Activated CD8-positive, alpha-beta memory T cell treated with anti-CD3 and anti-CD28 coated beads, Interleukin-2, amount 50 U/mL, for 1 hour (primary cell): Measurements from ENCODE around the gene ANKRD6.
A peak's percentile ranks its signal among the peaks of the same experiment; 100 is the strongest.
"Not testable (repeated sequence)": the region's sequence is repeated elsewhere in the genome, so short reads cannot be mapped to it uniquely, and the experiment has no call there.

Source experiments
- DNase-seq: peaks from one replicate; pipeline ENCODE4 v3.0.0-alpha.2; 2020; ENCODE audit errors: extremely low read depth

The ANKRD6 gene

DNA sequence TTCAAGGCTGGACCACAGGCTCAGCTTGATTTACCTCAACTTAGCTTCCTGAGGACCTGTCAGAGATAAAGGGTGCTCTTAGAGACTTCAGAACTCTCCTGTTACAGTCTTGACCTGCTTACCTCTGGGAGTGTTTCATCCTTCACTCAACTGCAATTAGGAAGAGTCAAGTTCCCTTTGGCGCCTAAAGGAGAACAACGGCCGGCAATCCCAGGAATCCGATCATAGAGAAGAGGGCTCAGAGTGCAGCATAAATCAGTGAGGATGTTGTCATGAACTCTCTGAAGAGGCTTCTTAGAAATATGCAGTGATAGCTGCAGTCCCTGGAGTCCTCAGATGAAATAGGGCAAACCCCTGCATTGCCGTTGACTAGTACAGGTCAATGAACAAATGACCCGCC is 169.2 kb downstream of the ANKRD6 start:
- no peak for DNase-seq

DNA sequence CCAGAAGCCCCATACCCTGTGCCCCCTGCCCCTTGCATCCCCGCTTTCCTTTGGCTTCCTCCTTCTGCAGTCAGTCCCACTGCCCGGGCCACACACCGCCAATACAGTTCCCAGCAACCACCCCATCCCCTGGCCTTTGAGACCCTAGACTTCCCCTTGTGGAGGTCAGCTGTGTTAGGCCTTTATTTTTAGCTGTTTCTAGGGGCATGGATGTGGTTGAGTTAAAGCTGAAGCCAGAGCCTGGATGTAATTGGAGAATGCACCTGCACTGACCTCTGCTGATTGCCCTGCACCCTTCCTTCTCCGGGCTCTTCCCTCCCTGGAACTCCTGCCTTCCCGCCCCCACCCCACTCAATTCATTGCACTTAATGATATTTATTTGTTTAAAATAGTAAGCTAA is 171.7 kb downstream of the ANKRD6 start:
- no peak for DNase-seq

DNA sequence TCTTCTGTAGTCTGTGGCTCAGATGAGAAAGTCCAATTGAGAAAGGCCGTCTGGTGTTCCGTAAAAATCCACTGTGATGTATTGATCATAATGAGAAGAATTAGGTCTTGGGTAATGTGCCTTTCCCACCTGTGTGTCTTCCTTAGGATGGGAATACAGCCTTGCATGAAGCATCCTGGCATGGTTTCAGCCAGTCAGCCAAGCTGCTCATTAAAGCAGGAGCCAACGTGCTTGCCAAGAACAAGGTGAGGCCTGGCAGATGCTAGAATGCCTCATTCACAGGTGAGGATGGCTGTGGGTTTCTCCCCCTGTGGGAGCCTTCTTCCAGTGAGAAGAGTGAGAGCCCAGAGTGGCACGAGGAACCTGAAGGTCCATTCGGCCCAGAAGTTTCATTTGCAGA is 172.9 kb downstream of the ANKRD6 start:
- DNase-seq = no peak

DNA sequence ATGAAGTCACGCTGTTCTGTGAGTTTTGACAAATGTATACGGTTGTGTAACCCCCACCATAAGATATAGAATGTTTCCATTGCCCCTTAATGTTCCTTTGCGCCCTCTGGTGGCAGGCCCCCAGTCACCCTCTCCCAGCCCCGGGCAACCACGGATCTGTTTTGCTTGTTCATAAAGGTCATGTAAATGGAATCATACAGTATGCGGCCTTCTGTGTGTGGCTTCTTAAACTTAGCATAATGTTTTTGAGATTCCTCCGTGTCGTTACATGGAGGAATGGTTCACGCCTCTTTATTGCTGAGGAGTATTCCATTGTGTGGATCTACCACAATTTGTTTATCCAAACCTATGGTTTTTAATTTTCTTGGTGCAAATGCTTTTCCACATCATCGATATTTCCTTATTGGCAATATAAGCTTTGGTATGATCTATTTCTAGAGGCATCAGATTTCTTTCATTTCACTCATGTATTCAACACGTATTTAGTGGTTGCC is 177.2 kb downstream of the ANKRD6 start:
- DNase-seq = peak; percentile 55

DNA sequence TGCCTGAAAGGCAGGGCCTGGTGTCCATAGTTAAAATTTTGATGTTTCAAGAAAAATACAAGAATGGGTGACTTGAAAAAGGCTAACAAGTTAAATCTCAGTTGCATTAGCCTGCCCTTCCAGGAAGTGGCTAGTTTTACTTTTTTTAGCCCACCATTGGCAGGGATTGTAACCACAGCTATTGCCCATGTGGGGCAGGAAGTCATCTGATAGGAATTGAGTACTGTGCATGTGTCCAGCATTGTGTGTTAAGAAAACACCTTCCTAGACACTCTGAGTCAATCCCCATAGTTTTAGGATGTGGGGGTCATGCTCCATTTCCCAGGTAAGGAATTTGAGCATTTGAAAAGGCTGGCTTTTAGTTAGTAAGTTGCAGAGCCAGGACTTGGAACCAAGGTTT is 178.7 kb downstream of the ANKRD6 start:
- DNase-seq = no peak

DNA sequence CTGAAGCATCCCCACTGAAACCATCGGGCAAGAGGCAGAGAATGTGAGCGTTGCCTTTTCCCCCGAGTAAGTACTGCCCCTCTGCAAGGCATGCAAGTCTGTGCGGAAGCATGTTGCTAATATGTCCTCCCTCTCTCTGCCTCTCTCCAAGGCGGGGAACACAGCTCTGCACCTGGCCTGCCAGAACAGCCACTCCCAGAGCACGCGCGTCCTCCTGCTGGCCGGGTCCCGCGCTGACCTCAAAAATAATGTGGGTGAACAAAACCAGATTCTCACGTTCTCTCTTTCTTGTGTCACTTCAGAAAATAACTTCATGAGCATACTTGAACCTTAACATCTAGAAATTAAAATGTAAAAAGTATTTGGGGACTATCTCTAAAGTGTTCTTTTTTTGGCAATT is 179.2 kb downstream of the ANKRD6 start:
- DNase-seq = no peak

DNA sequence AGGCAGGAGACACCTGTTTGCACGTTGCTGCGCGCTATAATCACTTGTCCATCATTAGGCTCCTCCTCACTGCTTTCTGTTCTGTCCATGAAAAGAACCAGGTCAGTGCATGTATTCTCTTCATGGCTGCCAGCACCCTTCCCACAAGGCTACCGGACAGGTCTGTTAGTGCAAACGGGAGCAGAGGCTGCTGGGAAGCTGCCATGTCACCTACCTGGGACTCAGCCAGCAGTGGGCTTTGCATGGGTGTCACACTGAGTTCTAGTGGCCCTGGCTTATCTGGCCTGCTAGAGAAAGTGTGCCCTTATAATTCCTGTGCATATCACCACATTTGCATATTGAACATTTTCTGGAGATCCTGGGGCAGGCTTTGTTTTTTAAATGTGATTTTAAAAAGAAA is 180.8 kb downstream of the ANKRD6 start:
- no peak for DNase-seq

DNA sequence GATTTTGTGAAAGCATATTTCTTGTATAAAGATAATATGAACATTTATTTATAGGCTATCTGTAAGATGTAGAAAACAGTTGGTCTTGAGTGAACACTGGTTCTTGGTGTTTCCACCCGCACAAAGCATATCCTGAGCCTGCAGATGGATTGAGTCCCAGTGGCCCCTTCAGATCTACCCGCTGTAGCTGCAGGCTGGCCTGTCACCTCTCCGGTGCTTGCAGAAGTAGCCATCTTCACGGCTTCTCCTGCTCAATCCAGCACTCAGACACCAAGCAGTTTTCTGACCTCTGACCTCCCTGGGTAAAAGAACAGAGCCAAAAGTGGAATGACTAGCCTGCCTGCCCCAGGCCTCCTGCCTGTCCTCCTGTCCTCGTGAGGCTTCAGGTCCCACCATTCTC is 182.9 kb downstream of the ANKRD6 start:
- no peak for DNase-seq

DNA sequence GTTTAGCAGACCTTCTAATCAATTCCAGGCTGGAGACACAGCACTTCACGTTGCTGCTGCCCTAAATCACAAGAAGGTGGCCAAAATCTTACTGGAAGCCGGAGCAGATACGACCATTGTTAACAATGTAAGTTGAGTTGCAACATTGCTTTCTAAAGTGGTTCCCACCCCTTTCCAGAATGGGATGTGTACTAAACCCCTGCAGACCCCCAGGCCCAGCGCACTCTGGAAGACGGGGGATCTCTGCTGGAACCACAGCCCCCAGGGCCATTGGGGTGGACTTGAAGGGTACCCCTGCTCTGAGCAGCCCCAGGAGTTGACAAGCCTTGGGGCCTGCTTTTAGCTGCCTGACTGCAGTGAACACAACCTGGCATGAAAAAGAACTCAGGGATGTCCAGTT is 183.6 kb downstream of the ANKRD6 start:
- no peak for DNase-seq

DNA sequence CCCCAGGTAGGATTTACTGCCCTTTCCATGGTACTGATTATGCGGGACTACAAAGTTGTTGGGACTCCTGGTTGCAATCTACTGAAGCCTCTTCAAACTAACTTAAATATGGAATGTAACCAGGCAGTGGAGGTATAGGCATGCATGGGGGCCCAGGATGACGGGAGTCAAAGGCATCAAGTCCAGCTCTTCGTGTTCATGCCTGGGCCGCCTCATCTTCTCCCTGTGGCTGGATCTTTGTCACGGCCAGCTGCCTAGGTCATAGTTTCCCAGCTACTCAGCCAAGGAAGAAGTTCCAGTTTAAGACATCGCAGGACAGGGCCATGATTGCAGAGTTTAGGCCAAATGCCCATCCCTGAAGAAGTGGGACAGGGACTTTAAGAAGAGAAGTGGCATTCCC is 185.1 kb downstream of the ANKRD6 start:
- DNase-seq = no peak

DNA sequence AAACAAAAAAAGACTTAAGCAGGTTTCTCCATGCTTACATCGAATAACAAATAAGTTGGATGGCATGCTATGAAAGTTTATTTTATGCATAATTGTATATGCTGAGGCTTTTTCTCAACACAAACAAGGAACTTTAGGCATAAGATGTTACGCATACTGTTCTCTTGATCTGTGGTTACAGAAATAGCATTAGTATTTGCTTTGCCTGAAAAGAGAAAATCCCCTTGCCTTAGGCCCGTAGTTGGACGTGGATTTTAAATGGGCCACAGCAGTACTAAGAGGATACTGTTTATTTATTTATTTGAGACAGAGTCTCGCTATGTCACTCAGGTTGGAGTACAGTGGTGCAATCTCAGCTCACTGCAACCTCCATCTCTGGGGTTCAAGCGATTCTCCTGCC is 186.6 kb downstream of the ANKRD6 start:
- DNase-seq = no peak

DNA sequence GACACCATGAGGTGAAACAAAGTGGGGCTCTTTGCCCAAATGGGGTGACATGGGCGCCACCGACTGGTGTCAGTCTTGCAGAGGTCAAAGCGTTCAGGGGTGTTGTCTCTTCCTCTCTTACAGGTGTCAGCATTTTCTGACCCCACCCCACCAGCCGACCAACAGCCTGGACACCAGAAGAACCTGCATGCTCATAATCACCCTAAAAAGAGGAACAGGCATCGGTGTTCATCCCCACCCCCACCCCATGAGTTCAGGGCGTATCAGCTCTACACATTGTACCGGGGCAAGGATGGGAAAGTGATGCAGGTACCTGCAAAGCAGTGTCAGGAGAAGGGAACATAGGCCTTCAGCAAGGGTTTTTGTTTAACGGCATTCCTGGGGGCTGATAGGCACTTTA is 190.8 kb downstream of the ANKRD6 start:
- no peak for DNase-seq

DNA sequence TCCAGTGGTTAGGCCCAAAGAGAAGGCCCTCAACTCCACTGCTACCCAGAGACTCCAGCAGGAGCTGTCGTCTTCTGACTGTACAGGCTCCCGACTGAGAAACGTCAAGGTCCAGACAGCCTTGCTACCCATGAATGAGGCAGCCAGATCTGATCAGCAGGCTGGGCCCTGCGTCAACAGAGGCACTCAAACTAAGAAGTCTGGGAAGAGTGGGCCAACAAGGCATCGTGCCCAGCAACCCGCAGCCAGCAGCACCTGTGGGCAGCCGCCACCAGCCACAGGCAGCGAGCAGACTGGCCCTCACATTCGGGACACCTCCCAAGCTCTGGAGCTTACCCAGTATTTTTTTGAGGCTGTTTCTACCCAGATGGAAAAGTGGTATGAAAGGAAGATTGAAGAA is 197.5 kb downstream of the ANKRD6 start:
- DNase-seq = no peak

DNA sequence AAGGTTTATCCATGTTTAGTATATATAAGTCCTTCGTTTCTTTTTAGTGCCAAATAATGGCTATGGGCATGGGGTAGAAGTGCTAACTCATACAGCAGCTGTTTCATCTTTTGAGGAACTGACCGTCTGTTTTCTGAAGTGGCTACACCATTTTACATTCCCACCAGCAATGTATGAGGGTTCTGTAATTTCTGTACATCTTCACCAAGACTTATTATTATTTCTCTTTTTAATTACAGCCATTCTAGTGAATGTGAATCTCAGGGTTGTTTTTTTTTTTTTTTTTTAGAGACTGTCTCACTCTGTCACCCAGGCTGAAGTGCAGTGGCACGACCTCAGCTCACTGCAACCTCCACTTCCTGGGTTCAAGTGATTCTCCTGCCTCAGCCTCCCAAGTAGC is 203.5 kb downstream of the ANKRD6 start:
- DNase-seq = not testable (repeated sequence)

DNA sequence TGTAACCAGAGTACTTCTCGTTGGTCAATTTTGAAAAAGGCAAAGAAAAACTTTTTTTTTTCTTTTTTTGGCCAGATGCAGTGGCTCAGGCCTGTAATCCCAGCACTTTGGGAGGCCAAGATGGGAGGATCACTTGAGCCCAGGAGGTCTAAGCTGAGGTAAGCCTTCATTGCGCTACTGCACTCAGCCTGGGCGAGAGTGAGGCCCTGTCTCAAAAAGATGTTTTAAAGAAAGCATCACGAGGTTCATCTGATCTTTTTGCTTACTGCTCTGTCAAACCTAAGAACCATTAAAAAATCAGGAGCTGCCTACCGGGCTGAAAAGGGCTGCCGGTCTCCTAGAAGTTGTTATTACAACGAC is 205.0 kb downstream of the ANKRD6 start:
- DNase-seq = no peak

DNA sequence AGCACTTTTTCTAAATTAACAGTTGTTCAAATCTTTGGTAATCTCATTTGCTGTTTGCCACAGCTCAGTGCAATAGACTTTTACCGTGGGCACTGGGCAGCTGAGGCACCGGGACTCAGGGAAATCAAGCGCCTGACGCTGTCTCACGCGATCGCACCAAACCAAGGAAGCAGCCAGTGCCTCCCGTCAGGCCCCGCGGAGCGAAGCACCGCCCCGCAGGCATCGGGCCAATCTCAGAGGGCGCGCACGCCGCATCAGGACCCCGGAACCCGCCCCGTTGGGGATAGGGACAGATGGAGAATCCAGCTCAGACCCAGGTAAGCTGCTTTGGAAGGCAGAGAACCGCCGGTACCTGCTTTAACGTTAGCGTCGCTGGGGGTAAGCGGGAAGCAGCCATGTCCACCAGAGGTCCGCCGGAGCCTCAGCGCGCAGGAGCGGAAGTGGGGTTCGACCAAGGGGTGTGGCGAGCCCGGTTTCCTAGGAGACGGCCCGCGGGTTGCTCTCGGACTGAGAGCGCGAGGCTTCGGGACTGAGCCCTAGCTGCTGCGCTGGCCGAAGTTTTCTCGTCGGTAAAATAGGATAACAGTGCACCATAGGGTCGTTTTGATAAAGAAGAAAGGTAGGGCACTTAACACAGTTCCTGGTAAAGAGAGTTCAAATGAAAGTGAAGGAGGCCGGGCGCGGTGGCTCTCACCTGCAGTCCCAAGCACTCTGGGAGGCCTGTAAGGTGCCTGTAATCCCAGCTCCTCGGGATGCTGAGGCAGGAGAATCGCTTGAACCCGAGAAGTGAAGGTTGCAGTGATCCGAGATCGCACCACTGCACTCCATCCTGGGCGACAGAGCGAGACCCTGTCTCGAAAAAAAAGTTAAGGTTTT is 205.6 kb downstream of the ANKRD6 start, which contains the start of gene LYRM2:
TSS of gene LYRM2 (minus strand) at position 428 of the 876 bp plus-strand sequence. CDS start at position 397, 31 bp downstream.
- peak; percentile 69 for DNase-seq

DNA sequence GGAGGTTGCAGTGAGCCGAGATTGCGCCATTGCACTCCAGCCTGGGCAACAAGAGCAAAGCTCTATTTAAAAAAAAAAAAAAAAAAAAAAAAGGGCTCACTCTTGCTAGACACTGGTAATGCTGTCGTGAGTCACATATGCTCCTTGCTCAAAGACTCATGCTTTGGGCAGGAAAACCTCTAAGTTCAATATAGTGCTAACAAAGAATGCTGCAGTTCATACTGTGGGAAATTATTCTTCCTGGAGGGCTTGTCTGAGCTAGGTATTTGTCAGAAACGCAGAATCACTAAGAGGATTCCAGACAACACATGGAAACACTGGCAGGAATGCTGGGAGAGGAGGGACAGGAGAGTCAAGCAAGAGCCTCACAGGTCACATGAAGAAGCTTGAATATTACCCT is 207.9 kb downstream of the ANKRD6 start:
- no peak for DNase-seq

DNA sequence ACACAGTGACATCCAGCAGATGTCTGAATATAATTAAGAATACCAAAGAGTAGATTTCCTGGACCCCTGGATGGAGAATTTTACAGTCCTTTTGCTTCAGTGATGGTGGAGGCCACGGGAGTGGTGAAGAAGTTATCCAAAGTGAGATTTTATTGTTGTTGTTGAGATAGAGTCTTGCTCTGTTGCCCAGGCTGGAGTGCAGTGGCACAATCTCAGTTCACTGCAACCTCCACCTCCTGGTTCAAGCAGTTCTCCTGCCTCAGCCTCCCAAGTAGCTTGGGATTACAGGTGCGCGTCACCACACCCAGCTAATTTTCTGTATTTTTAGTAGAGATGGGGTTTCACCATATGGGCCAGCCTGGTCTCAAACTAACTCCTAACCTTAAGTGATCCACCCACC is 208.6 kb downstream of the ANKRD6 start:
- DNase-seq = not testable (repeated sequence)

DNA sequence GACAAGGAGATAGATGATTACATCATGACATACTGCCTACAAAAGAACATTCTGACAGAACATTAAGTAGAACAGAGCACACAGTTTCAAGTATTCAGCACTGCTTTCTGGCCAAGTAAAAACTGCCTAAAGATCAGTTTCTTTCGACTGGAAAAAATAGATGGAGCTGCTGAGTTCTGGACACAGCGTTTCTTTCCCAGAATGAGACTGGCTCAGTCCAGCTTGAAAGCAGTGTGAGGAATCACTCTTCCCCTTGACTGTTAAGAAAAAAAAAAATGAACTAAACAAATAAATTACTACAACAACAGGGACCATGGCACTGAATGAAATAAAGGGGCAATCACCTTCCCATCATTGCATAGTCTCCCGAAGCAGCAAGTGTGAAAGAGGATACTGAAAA is 210.0 kb downstream of the ANKRD6 start:
- no peak for DNase-seq

DNA sequence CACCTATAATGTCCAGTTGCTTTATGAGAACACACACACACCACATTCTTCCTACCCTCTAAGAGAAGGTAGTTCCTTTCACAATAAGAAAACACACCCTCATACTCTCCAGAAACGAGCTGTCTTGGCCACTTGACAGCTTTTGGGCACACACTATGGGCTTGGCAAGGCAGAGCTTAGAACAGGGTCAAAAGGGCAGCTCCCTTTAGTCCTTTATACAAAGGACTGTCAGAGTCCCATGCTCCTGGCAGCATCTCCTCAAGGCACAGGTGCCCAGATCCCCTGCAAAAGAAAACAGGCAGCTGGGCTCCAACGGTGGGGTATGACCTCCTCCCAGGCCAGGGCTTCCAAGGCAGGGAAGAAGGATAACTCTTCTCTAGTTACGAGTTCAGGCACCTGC is 210.5 kb downstream of the ANKRD6 start:
- no peak for DNase-seq

DNA sequence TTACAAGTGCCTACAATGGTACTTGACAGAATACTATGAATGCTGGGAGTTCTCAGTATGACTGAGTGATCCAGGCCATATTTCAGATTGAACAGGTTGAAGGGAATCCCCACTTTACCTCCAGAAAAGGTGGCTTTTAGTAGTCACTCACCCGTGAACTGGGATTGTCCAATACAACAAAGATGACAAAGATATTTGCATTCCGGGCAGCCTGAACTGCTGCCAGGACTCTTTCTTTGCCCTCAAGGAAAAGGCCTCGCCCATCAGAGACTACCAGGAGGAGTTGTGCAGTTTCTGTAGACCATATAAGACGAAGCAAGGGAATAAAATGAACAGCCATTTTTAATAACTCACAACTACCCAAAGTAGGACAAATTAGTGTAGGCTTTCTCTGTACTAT is 211.9 kb downstream of the ANKRD6 start:
- DNase-seq = no peak

DNA sequence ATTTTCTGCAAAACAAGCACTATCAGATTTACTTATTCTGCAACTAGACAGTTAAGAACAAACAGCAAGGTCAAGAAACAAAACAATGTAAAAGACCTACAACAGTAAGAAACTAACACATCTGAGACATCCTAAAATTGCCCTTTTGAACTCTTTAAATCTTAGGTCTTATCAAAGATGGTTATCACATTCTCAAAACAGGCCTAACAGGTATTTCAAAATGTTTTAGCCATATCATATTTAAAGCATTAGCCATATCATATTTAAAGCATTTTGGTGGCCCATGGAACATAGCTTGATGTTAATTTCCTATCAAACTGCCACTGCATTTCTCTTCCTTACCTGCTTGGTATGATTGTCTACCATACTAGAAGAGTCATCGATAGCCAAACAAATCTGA is 216.7 kb downstream of the ANKRD6 start:
- no peak for DNase-seq

DNA sequence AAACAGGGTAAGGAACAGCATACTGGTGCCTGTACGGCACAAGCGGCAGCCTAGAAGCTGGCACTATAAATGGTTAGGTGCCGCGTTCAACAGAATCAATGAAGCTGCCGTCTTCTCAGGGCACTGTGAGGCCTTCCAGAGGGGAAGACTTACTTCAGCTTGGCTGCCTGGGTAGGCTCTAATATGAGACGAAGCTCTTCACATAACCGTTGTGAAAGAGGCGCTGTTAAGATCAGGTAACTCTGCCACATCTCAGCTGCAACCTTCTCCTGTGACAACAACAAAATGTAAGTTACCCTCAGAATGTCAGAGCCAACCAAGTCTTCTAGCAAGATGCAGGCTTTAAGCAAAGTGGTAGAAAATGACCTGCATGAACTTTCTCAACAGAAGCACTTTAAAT is 217.6 kb downstream of the ANKRD6 start:
- no peak for DNase-seq

DNA sequence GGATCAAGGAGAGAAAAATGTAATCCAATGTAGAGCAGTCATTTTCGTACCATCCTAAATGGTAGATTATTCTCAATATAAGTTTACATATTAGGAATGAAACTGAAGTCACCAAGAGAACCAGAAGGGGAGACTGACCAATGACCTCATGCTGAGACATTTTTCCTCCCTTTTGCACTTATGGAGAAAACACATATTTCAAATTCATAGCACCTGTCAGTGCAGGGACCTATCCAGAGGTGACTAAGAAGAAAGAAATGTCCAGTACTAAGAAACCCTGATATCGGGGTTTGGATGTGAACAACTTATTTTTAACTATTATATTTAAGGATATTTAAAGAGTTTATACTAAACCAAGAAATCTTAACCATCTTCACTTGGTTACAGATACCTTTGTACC is 222.2 kb downstream of the ANKRD6 start:
- DNase-seq = no peak
